ENCODE data around the gene SEL1L3.

DNA sequence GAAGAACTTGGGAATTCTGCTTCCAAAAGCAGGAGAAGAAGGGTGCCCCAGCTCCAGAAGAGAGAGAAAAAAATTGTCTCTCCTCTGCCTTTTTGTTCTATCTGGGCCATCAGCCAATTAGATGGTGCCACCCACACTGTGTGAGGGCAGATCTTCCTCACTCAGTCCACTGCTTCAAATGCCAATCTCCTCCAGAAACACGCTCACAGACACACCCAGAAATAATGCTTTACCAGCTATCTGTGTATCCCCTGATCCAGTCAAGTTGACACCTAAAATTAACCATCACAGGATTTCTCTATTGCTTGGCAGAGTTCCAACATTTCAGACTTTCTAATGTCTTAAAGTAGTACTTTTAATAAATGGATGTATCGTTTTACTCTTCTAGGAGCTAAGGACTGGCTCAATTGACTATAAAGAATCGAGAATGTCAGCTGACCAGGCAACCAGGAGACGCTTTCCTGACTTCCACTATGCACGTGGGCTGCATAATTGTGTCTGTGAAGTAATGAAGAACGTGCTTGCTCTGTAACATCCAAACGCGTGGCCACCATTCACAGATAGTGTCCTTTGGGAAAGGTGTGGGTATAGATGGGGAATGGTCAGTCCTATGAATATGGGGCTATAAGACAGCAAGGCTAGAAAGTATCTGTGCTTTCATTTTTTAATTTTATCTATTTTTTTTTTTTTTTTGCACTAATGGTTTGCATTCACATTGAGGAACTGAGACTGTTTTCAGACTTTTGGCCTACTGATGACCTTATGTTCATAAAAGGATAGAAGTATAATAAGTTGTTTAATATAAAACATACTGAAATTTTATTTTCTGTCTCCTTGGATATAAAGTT lies 41.3 kb upstream of the SEL1L3 start:
- TF ChIP-seq, protein P1, sequence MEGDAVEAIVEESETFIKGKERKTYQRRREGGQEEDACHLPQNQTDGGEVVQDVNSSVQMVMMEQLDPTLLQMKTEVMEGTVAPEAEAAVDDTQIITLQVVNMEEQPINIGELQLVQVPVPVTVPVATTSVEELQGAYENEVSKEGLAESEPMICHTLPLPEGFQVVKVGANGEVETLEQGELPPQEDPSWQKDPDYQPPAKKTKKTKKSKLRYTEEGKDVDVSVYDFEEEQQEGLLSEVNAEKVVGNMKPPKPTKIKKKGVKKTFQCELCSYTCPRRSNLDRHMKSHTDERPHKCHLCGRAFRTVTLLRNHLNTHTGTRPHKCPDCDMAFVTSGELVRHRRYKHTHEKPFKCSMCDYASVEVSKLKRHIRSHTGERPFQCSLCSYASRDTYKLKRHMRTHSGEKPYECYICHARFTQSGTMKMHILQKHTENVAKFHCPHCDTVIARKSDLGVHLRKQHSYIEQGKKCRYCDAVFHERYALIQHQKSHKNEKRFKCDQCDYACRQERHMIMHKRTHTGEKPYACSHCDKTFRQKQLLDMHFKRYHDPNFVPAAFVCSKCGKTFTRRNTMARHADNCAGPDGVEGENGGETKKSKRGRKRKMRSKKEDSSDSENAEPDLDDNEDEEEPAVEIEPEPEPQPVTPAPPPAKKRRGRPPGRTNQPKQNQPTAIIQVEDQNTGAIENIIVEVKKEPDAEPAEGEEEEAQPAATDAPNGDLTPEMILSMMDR (IDR thresholded peaks at IDR 0.05; ENCODE audit: insufficient read depth, low read length, poor library complexity, severe bottlenecking) = no peak
- no peak for TF ChIP-seq EZH2phosphoT487 (conservative IDR thresholded peaks at IDR 0.05; ENCODE audit: low read length)

Data from SU-DHL-6 (cell line).